ENCODE results near the gene ENTPD7.

Gene ENTPD7

GRCh38 chr10:99708428-99709012, 49.2 kb downstream of the ENTPD7 start:
- Histone ChIP-seq H3K9me3 (no peaks in the 10 kb centered on the region), H3K27me3 (no peaks in the 10 kb centered on the region), H3K4me1 (no peaks in the 10 kb centered on the region), H3K4me3 (ENCODE audit: low read depth, low read length) (no peak overlapping the region), H3K36me3 (peaks cover 5% of the 10 kb centered on the region; the same call in 1 of the 2 replicates)
- DNase-seq, result no peak
- TF ChIP-seq CTCF (IDR thresholded peaks at IDR 0.05; ENCODE audit: low read depth, low read length), result no peak

GRCh38 chr10:99709480-99710229, 50.3 kb downstream of the ENTPD7 start:
- TF ChIP-seq CTCF (IDR thresholded peaks at IDR 0.05; ENCODE audit: low read depth, low read length), result no peak
- no peaks in the 10 kb centered on the region for H3K27me3 ChIP-seq
- H3K4me1 ChIP-seq, result no peaks in the 10 kb centered on the region
- peaks cover 14% of the 10 kb centered on the region for H3K36me3 ChIP-seq
- no peak for DNase-seq
- H3K9me3 ChIP-seq, result no peaks in the 10 kb centered on the region
- no peak overlapping the region for H3K4me3 ChIP-seq (ENCODE audit: low read depth, low read length)

- H3K27me3 ChIP-seq, result no peaks in the 10 kb centered on the region
- H3K9me3 ChIP-seq, result no peaks in the 10 kb centered on the region
- H3K36me3 ChIP-seq, result peaks cover 16% of the 10 kb centered on the region
- TF ChIP-seq CTCF (IDR thresholded peaks at IDR 0.05; ENCODE audit: low read depth, low read length), result peak; percentile 70
- no peak overlapping the region for H3K4me3 ChIP-seq (ENCODE audit: low read depth, low read length)
- DNase-seq, result peak; percentile 50
- H3K4me1 ChIP-seq, result no peaks in the 10 kb centered on the region
These were observed 51.9 kb downstream of the ENTPD7 start for GRCh38 chr10:99711129-99711719.

- Histone ChIP-seq H3K4me1 (no peaks in the 10 kb centered on the region), H3K36me3 (peaks cover 21% of the 10 kb centered on the region), H3K9me3 (no peaks in the 10 kb centered on the region), H3K27me3 (no peaks in the 10 kb centered on the region), H3K4me3 (ENCODE audit: low read depth, low read length) (no peak overlapping the region)
- no peak for TF ChIP-seq CTCF (IDR thresholded peaks at IDR 0.05; ENCODE audit: low read depth, low read length)
- no peak for DNase-seq
These were observed 55.1 kb downstream of the ENTPD7 start for GRCh38 chr10:99714446-99714845.

- Histone ChIP-seq H3K4me3 (ENCODE audit: low read depth, low read length) (no peak overlapping the region), H3K4me1 (no peaks in the 10 kb centered on the region), H3K27me3 (no peaks in the 10 kb centered on the region), H3K9me3 (no peaks in the 10 kb centered on the region), H3K36me3 (peaks cover 38% of the 10 kb centered on the region)
- TF ChIP-seq CTCF (IDR thresholded peaks at IDR 0.05; ENCODE audit: low read depth, low read length), result no peak
- DNase-seq, result no peak
These were observed 61.1 kb downstream of the ENTPD7 start for GRCh38 chr10:99720387-99720786.

GRCh38 chr10:99730026-99730425, 70.7 kb downstream of the ENTPD7 start:
- no peaks in the 10 kb centered on the region for H3K4me1 ChIP-seq
- no peaks in the 10 kb centered on the region for H3K9me3 ChIP-seq
- peaks cover 25% of the 10 kb centered on the region for H3K36me3 ChIP-seq
- DNase-seq, result no peak
- H3K27me3 ChIP-seq, result no peaks in the 10 kb centered on the region
- H3K4me3 ChIP-seq (ENCODE audit: low read depth, low read length), result no peak overlapping the region
- no peak for TF ChIP-seq CTCF (IDR thresholded peaks at IDR 0.05; ENCODE audit: low read depth, low read length)

Data from BE2C (cell line).